NB4 (cell line): ENCODE results near the gene TCERG1L.

Source experiments
- DNase-seq: peaks from one replicate; pipeline ENCODE4 v3.0.0; 2010; ENCODE audit warnings: low read depth
- H3K4me3 ChIP-seq: one replicate; pipeline ENCODE4 v1.5.1; 2011; ENCODE audit warnings: mild to moderate bottlenecking, low read depth, low read length, moderate library complexity
- MYC ChIP-seq: IDR thresholded peaks from 2 replicates; pipeline ENCODE4 v1.6.1; 2011; ENCODE audit warnings: low read depth, low read length
- POLR2A ChIP-seq: IDR thresholded peaks from 2 replicates; pipeline ENCODE4 v1.6.1; 2011; ENCODE audit warnings: mild to moderate bottlenecking; ENCODE audit not compliant: insufficient read length; ENCODE audit errors: extremely low read depth
- TF ChIP-seq, protein P1 (sequence below): IDR thresholded peaks from 2 replicates; pipeline ENCODE4 v1.6.1; 2011; ENCODE audit warnings: low read depth, low read length
- TF ChIP-seq, protein P2 (sequence below): IDR thresholded peaks from one replicate; pipeline ENCODE4 v1.5.1; 2012; ENCODE audit warnings: low read depth, low read length

Gene TCERG1L

GRCh38 chr10:131161087-131161486, 150.4 kb downstream of the TCERG1L start:
- no peak for DNase-seq
- TF ChIP-seq MYC (no peak), POLR2A (no peak)
- TF ChIP-seq, protein P1, sequence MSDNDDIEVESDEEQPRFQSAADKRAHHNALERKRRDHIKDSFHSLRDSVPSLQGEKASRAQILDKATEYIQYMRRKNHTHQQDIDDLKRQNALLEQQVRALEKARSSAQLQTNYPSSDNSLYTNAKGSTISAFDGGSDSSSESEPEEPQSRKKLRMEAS: no peak
- TF ChIP-seq, protein P2, sequence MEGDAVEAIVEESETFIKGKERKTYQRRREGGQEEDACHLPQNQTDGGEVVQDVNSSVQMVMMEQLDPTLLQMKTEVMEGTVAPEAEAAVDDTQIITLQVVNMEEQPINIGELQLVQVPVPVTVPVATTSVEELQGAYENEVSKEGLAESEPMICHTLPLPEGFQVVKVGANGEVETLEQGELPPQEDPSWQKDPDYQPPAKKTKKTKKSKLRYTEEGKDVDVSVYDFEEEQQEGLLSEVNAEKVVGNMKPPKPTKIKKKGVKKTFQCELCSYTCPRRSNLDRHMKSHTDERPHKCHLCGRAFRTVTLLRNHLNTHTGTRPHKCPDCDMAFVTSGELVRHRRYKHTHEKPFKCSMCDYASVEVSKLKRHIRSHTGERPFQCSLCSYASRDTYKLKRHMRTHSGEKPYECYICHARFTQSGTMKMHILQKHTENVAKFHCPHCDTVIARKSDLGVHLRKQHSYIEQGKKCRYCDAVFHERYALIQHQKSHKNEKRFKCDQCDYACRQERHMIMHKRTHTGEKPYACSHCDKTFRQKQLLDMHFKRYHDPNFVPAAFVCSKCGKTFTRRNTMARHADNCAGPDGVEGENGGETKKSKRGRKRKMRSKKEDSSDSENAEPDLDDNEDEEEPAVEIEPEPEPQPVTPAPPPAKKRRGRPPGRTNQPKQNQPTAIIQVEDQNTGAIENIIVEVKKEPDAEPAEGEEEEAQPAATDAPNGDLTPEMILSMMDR: no peak
- no peak overlapping the region for H3K4me3 ChIP-seq

GRCh38 chr10:131160219-131160875, 151.2 kb downstream of the TCERG1L start:
- DNase-seq: no peak
- TF ChIP-seq, protein P2: no peak
- TF ChIP-seq POLR2A (no peak), MYC (no peak)
- TF ChIP-seq, protein P1: no peak
- no peak overlapping the region for H3K4me3 ChIP-seq

DNA sequence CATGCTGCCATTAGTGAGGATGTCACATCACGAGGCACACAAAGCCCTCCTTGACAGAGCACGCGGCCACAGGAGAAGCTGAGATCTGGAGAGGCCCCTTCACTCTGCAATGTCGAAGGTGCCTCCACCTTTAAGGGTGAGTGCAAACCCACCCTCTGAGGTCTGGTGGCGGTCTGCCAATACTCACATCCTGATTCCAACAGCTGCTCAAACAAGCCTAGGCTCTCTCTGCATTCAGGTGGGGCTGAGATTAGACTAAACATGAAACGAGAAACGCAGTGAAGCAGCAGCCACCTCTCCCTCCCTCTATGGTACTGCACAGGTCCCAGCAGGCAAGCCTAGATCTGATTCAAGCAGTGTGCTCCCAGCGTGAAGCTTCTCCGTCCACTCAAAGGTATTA, 151.8 kb downstream of the TCERG1L start:
- TF ChIP-seq, protein P1: no peak
- TF ChIP-seq, protein P2: no peak
- no peak overlapping the region for H3K4me3 ChIP-seq
- DNase-seq: no peak

DNA sequence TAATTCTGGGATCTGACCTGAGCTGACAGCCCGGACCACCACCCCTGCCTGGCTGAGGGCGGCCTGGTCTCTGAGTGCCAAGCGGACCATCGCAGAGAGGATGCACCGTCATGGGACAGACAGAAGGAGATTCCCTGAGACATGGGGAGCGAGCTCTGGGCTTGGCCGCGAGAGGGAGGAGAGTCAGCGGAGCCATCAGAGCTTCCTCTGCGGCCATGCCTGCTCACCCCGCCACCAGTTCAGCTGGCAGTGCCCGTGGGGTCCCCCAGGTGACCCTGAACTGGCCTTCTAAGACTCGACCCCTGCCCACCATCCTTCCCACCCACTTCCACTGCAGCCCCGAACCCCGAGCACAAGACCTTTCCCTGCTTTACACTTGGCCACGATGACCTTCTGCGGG, 152.8 kb downstream of the TCERG1L start:
- no peak for DNase-seq
- no peak overlapping the region for H3K4me3 ChIP-seq
- TF ChIP-seq, protein P2: no peak
- TF ChIP-seq, protein P1: no peak
- TF ChIP-seq POLR2A: no peak
- no peak for TF ChIP-seq MYC

GRCh38 chr10:131157899-131158298, 153.6 kb downstream of the TCERG1L start:
- H3K4me3 ChIP-seq: no peak overlapping the region
- TF ChIP-seq, protein P1: no peak
- TF ChIP-seq POLR2A (no peak), MYC (no peak)
- TF ChIP-seq, protein P2: no peak
- no peak for DNase-seq
